Lower leg skin (tissue), 4 donors: ENCODE data around the gene CYTH1. TPM values are rescaled to one million over a fixed set of nuclear protein-coding genes. Genes with fewer than 3 reads are reported as not detected.

Source experiments
- DNase-seq, 2 donors: peaks; one replicate each; pipeline ENCODE4 v3.0.0-alpha.2; 2019; ENCODE audit warnings: low spot score in 2 of 2
- H3K4me3 ChIP-seq: fragments of 200-600 bp; sonication (generic); 2 replicates; pipeline ENCODE4 v1.5.1; 2017; ENCODE audit warnings: mild to moderate bottlenecking, low read depth; ENCODE audit not compliant: poor library complexity, severe bottlenecking
- CTCF ChIP-seq, 3 donors: fragments of 450-650 bp; IDR thresholded peaks; one replicate each; pipeline ENCODE4 v1.5.1; 2016; ENCODE audit warnings: antibody characterized with exemption in 3 of 3, mild to moderate bottlenecking in 3 of 3, moderate library complexity in 2 of 3
- POLR2A ChIP-seq, 2 donors: fragments of 450-650 bp; IDR thresholded peaks; one replicate each; pipeline ENCODE4 v1.6.1; 2016 to 2017; ENCODE audit warnings: antibody characterized with exemption in 2 of 2, mild to moderate bottlenecking in 1 of 2, moderate library complexity in 1 of 2
- WGBS, 2 donors: methylation state at CpG; one replicate each; pipeline ENCODE4 v1.1.5; 2018; 5-methylcytosine and 5-hydroxymethylcytosine counted together
- intact Hi-C: fragments of 100-400 bp; cut with DNase I; formaldehyde crosslinking; loops from one replicate; pipeline ENCODE4 v1.15.0; 2023; ENCODE audit warnings: low total_unique reads
- total RNA-seq, 4 donors: library from RNA; depleted of rRNA; stranded (reverse); fragments of >200 nt; gene quantifications; one replicate each; pipeline ENCODE4 v1.1.0, GENCODE V29; 2016

The CYTH1 gene
- total RNA-seq, 4 donors from 2014 or later: 53.7 to 79.4 (median 63.9) TPM

- intact Hi-C loops: no loop called here
- no peak for TF ChIP-seq CTCF (IDR thresholded peaks at IDR 0.05)
- no peak for TF ChIP-seq POLR2A (IDR thresholded peaks at IDR 0.05)
- no peak overlapping the region for H3K4me3 ChIP-seq
- no peak for DNase-seq
- 79 to 85% methylated on average over 28 of the region's 28 CpGs for WGBS, 2 donors
Measured at GRCh38 chr17:78797691-78798585, 15.9 kb upstream of the CYTH1 start.

- intact Hi-C loops: no loop called here
- WGBS, 2 donors: 89 to 95% methylated on average over 11 of the region's 11 CpGs
- no peak overlapping the region for H3K4me3 ChIP-seq
- no peak for DNase-seq
- TF ChIP-seq POLR2A (IDR thresholded peaks at IDR 0.05): no peak
- TF ChIP-seq CTCF (IDR thresholded peaks at IDR 0.05): no peak
Measured at GRCh38 chr17:78797213-78797612, 15.1 kb upstream of the CYTH1 start.

- 80 to 84% methylated on average over 11 of the region's 11 CpGs for WGBS, 2 donors
- intact Hi-C loops: no loop called here
- DNase-seq: no peak
- H3K4me3 ChIP-seq: no peak overlapping the region
- TF ChIP-seq POLR2A (IDR thresholded peaks at IDR 0.05) (no peak), CTCF (IDR thresholded peaks at IDR 0.05) (no peak)
Measured at GRCh38 chr17:78796517-78796900, 14.4 kb upstream of the CYTH1 start.

- TF ChIP-seq CTCF (IDR thresholded peaks at IDR 0.05) (no peak), POLR2A (IDR thresholded peaks at IDR 0.05) (no peak)
- WGBS, 2 donors: 83 to 90% methylated on average over 14 of the region's 14 CpGs
- no peak for DNase-seq
- no peak overlapping the region for H3K4me3 ChIP-seq
- intact Hi-C loops: no loop called here
Measured at GRCh38 chr17:78795861-78796516, 13.9 kb upstream of the CYTH1 start.

GRCh38 chr17:78794864-78795640 is 13.0 kb upstream of the CYTH1 start:
- intact Hi-C loops: no loop called here
- 87 to 89% methylated on average over 22 of the region's 22 CpGs for WGBS, 2 donors
- no peak overlapping the region for H3K4me3 ChIP-seq

More at GRCh38 chr17:78794864-78795640, 13.0 kb upstream of the CYTH1 start:
- no peak for DNase-seq
- TF ChIP-seq CTCF (IDR thresholded peaks at IDR 0.05) (no peak), POLR2A (IDR thresholded peaks at IDR 0.05) (no peak)
